Measurements from ENCODE around the gene GNA15.
"Not testable (repeated sequence)": the region's sequence is repeated elsewhere in the genome, so short reads cannot be mapped to it uniquely, and the experiment has no call there.

GNA15 gene

GRCh38 chr19:3198901-3199700 lies 63.3 kb downstream of the GNA15 start:
- DNase-seq (ENCODE audit: low read depth, low spot score): no peak
- no peak overlapping the region for H3K4me3 ChIP-seq (ENCODE audit: low read length)

- no peak overlapping the region for H3K4me3 ChIP-seq (ENCODE audit: low read length)
- DNase-seq (ENCODE audit: low read depth, low spot score): no peak
Measured at GRCh38 chr19:3201072-3201700, 65.4 kb downstream of the GNA15 start.

- no peak for DNase-seq (ENCODE audit: low read depth, low spot score)
- H3K4me3 ChIP-seq (ENCODE audit: low read length): no peak overlapping the region
Measured at GRCh38 chr19:3201911-3202310, 66.1 kb downstream of the GNA15 start.

- DNase-seq (ENCODE audit: low read depth, low spot score): no peak
- no peak overlapping the region for H3K4me3 ChIP-seq (ENCODE audit: low read length)
Measured at GRCh38 chr19:3202346-3202745, 66.5 kb downstream of the GNA15 start.

GRCh38 chr19:3202895-3203294 lies 67.1 kb downstream of the GNA15 start:
- DNase-seq (ENCODE audit: low read depth, low spot score); H3K4me3 ChIP-seq (ENCODE audit: low read length): not testable (repeated sequence)

- DNase-seq (ENCODE audit: low read depth, low spot score): no peak
- H3K4me3 ChIP-seq (ENCODE audit: low read length): no peak overlapping the region
Measured at GRCh38 chr19:3203805-3204645, 68.2 kb downstream of the GNA15 start.

GRCh38 chr19:3204646-3205275 lies 68.9 kb downstream of the GNA15 start:
- no peak overlapping the region for H3K4me3 ChIP-seq (ENCODE audit: low read length)
- no peak for DNase-seq (ENCODE audit: low read depth, low spot score)

GRCh38 chr19:3206216-3206953 lies 70.6 kb downstream of the GNA15 start:
- H3K4me3 ChIP-seq (ENCODE audit: low read length): no peak overlapping the region
- no peak for DNase-seq (ENCODE audit: low read depth, low spot score)

GRCh38 chr19:3207461-3208242 lies 71.8 kb downstream of the GNA15 start:
- no peak for DNase-seq (ENCODE audit: low read depth, low spot score)
- H3K4me3 ChIP-seq (ENCODE audit: low read length): no peak overlapping the region

GRCh38 chr19:3208317-3209207 lies 72.7 kb downstream of the GNA15 start:
- no peak overlapping the region for H3K4me3 ChIP-seq (ENCODE audit: low read length)
- DNase-seq (ENCODE audit: low read depth, low spot score): no peak

- no peak overlapping the region for H3K4me3 ChIP-seq (ENCODE audit: low read length)
- no peak for DNase-seq (ENCODE audit: low read depth, low spot score)
Measured at GRCh38 chr19:3210347-3211017, 74.6 kb downstream of the GNA15 start.

GRCh38 chr19:3211191-3211590 lies 75.4 kb downstream of the GNA15 start:
- H3K4me3 ChIP-seq (ENCODE audit: low read length): no peak overlapping the region
- DNase-seq (ENCODE audit: low read depth, low spot score): no peak

- DNase-seq (ENCODE audit: low read depth, low spot score): no peak
- H3K4me3 ChIP-seq (ENCODE audit: low read length): no peak overlapping the region
Measured at GRCh38 chr19:3213159-3213558, 77.3 kb downstream of the GNA15 start.

Measured in Jurkat, Clone E6-1 (cell line).